Cardiac fibroblast (primary cell): ENCODE data around the gene IGF2BP1.

Experiments used
- DNase-seq, 2 donors: peaks; one replicate each; pipeline versions ENCODE4 v3.0.0 to v3.0.0-alpha.2; 2010; ENCODE audit warnings: low read depth in 2 of 2
- H3K4me3 ChIP-seq, 2 donors: replicated peaks in 1 of 2; 1 replicate in 1 of 2; 2 replicates in 1 of 2; pipeline ENCODE4 v1.5.1; 2011; ENCODE audit warnings: low read depth in 2 of 2, low read length in 2 of 2, mild to moderate bottlenecking in 2 of 2, moderate library complexity in 1 of 2
- CTCF ChIP-seq: IDR thresholded peaks from one replicate; pipeline ENCODE4 v1.5.1; 2011; ENCODE audit warnings: low read depth, mild to moderate bottlenecking, low read length, inconsistent platforms

The IGF2BP1 gene

GRCh38 chr17:48989100-48989499, 8.1 kb upstream of the IGF2BP1 start:
- TF ChIP-seq CTCF, result no peak
- no peak for DNase-seq

DNA sequence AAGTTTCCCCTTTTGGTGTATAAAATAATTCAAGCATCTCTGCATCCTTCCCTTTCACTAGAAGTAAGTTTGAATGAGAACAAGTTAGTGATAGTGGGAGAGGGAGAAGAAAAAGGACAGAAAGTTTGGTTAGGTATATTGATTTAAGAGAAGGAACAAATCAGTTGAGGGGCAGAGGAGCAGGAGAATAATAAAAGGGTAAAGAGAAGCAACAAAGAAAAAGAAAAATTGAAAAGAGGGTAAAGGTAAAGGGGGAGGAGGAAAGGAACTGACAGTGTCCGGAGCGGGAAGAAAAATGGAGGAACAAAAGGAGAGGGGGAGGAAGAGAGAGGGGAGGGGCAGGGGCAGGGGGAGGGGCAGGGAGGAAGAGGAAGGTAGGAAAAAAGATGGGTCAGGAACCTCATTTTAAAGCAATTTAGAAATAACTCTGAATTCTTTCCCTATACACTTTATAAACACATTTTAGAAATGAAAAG, 6.3 kb upstream of the IGF2BP1 start:
- TF ChIP-seq CTCF, result no peak
- H3K4me3 ChIP-seq, result no peak overlapping the region
- DNase-seq, result no peak

More at GRCh38 chr17:48989100-48989499, 8.1 kb upstream of the IGF2BP1 start:
- H3K4me3 ChIP-seq, result no peak overlapping the region

- no peak for DNase-seq
- no peak for TF ChIP-seq CTCF
- H3K4me3 ChIP-seq, result no peak overlapping the region
These were observed 4.7 kb upstream of the IGF2BP1 start for GRCh38 chr17:48992444-48992843.

GRCh38 chr17:48993305-48993704, 3.9 kb upstream of the IGF2BP1 start:
- no peak for TF ChIP-seq CTCF
- H3K4me3 ChIP-seq, result no peak overlapping the region
- no peak for DNase-seq

DNA sequence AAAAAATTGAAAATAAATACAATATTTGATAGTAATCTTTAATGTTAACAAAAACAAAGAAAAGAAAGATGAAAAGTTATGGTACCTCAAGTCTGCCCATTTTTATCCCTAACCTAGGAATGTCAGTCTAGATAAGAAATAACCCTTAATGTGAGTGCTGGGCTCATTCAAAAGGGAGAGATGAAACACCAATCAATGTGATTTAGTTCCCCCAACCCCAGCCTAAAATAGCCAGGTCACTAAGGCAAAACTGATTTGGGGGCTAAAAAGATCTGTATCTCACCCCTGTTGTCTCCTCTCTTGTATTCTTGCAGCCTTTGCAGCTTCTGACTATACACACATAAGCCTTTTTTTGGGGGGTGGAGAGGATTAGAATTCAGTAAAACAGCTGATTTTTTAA, 3.2 kb upstream of the IGF2BP1 start:
- H3K4me3 ChIP-seq, result no peak overlapping the region
- TF ChIP-seq CTCF, result no peak
- no peak for DNase-seq

- no peak for TF ChIP-seq CTCF
- no peak overlapping the region for H3K4me3 ChIP-seq
- no peak for DNase-seq
These were observed 2.5 kb upstream of the IGF2BP1 start for GRCh38 chr17:48994549-48995303.
